K562 (cell line): ENCODE results near the gene UBXN1. TPM values are rescaled to one million over a fixed set of nuclear protein-coding genes. Genes with fewer than 3 reads are reported as not detected.
A peak's percentile ranks its signal among the peaks of the same experiment; 100 is the strongest.

Experiments
- CBX5 ChIP-seq: IDR thresholded peaks from 2 replicates; pipeline ENCODE4 v1.6.1; 2014; ENCODE audit warnings: low read depth, borderline replicate concordance
- CC2D1A ChIP-seq: fragments of 450-650 bp; IDR thresholded peaks from 2 replicates; pipeline ENCODE4 v1.6.1; 2017; ENCODE audit warnings: mild to moderate bottlenecking
- ETS1 ChIP-seq: conservative IDR thresholded peaks from 2 replicates; pipeline ENCODE4 v1.6.1; 2011; ENCODE audit warnings: low read depth, mild to moderate bottlenecking, low read length; ENCODE audit not compliant: control insufficient read depth
- HLTF ChIP-seq: fragments of 450-650 bp; IDR thresholded peaks from 2 replicates; pipeline ENCODE4 v1.6.1; 2016
- HMGXB4 ChIP-seq: sonication (generic); formaldehyde crosslinking; IDR thresholded peaks from 2 replicates; pipeline ENCODE4 v1.8.1; 2023; ENCODE audit warnings: mild to moderate bottlenecking, missing genetic modification reagents
- ID3 ChIP-seq, 2 experiments: fragments of 250-450 bp in 1 of 2; fragments of 450-650 bp in 1 of 2; sonication (Bioruptor Pico) in 1 of 2; IDR thresholded peaks; 2 replicates each; pipeline versions ENCODE4 v1.6.1 to v1.8.0; 2016 to 2021; ENCODE audit warnings: mild to moderate bottlenecking in 2 of 2, moderate library complexity in 2 of 2, missing compliant biosample characterization in 1 of 2, missing genetic modification characterization in 1 of 2
- RBFOX2 ChIP-seq: fragments of 200-400 bp; formaldehyde crosslinking; IDR thresholded peaks from 2 replicates; pipeline ENCODE4 v1.6.1; 2017; ENCODE audit warnings: low read depth, mild to moderate bottlenecking, low read length, moderate library complexity
- RBM14 ChIP-seq: fragments of 200-400 bp; formaldehyde crosslinking; IDR thresholded peaks from 2 replicates; pipeline ENCODE4 v1.6.1; 2018; ENCODE audit warnings: low read depth, mild to moderate bottlenecking, low read length, moderate library complexity, borderline replicate concordance; ENCODE audit not compliant: insufficient read depth
- RBM25 ChIP-seq: fragments of 200-400 bp; formaldehyde crosslinking; IDR thresholded peaks from 2 replicates; pipeline ENCODE4 v1.6.1; 2018; ENCODE audit warnings: low read length, low read depth, moderate library complexity; ENCODE audit not compliant: severe bottlenecking
- TCF15 ChIP-seq: fragments of 250-450 bp; sonication (Bioruptor Pico); IDR thresholded peaks from 2 replicates; pipeline ENCODE4 v1.8.0; 2022; ENCODE audit warnings: moderate library complexity, mild to moderate bottlenecking, inconsistent platforms
- ZBTB40 ChIP-seq, 2 experiments: fragments of 450-650 bp in 1 of 2; sonication (generic) in 1 of 2; formaldehyde crosslinking in 1 of 2; IDR thresholded peaks; 2 replicates each; pipeline versions ENCODE4 v1.7.1 to v1.9.0; 2016 to 2022; ENCODE audit warnings: inconsistent platforms in 1 of 2, mild to moderate bottlenecking in 1 of 2, missing genetic modification reagents in 1 of 2
- ZNF263 ChIP-seq: sonication (generic); formaldehyde crosslinking; IDR thresholded peaks from 2 replicates; pipeline ENCODE4 v1.8.0; 2022; ENCODE audit warnings: mild to moderate bottlenecking, missing genetic modification reagents, borderline replicate concordance
- ZNF444 ChIP-seq: fragments of 250-450 bp; sonication (Bioruptor Pico); IDR thresholded peaks from 2 replicates; pipeline ENCODE4 v1.4.0; 2020; ENCODE audit warnings: mild to moderate bottlenecking, moderate library complexity
- polyA plus RNA-seq, 8 experiments: library from polyadenylated mRNA; depleted of rRNA in 4 of 8; stranded (reverse) in 5 of 8; unstranded in 3 of 8; fragments of >200 nt; fragmentation: Nextera tagmentation in 2 of 8; fragmentation: Illumina TruSeq in 1 of 8; extraction: Ambion mirVana in 2 of 8; extraction: Trizol in 1 of 8; gene quantifications; 2 replicates each; pipeline versions ENCODE4 v1.2.1 to v1.2.3, GENCODE V29; 2011 to 2014; ENCODE audit warnings: inconsistent platforms in 1 of 8, missing spikeins in 1 of 8
- total RNA-seq, 7 experiments: library from RNA; depleted of rRNA in 6 of 7; stranded (reverse); fragments of >200 nt in 6 of 7; fragmentation: Illumina TruSeq in 2 of 7; extraction: Trizol in 2 of 7; gene quantifications; 2 replicates each; pipeline versions ENCODE4 v1.2.1 to v1.2.3, GENCODE V29; 2011 to 2021; ENCODE audit warnings: low replicate concordance in 1 of 7

Gene UBXN1
- total and polyA plus RNA-seq, 9 of the 15 experiments (the other 6 are each of a cell fraction or from before 2014, with no cell fraction given), result 4.8 to 263 (median 99.7) TPM

GRCh38 chr11:62665599-62666258 lies 13.1 kb downstream of the UBXN1 start (continued):
- TF ChIP-seq HMGXB4 (CRISPR knock-in tag), result peak; percentile 13; the same call in 1 of the 2 replicates
- TF ChIP-seq HLTF, result no peak
- no peak for TF ChIP-seq CBX5
- TF ChIP-seq RBFOX2, result peak; percentile 84; the same call in 1 of the 2 replicates
- no peak for TF ChIP-seq ID3 (CRISPR knock-in tag; IDR thresholded peaks at IDR 0.05)
- TF ChIP-seq ID3 (tag; IDR thresholded peaks at IDR 0.05), result no peak
- no peak for TF ChIP-seq CC2D1A
- no peak for TF ChIP-seq ETS1
- no peak for TF ChIP-seq RBM14
- TF ChIP-seq RBM25, result no peak
- TF ChIP-seq TCF15 (CRISPR knock-in tag), result no peak
- 0 out of 2 replicates have a peak, but pooled peaks have one; percentile 5 for TF ChIP-seq ZNF263 (CRISPR knock-in tag)
- no peak for TF ChIP-seq ZNF444 (CRISPR knock-in tag)
- TF ChIP-seq ZBTB40 (IDR thresholded peaks at IDR 0.05), result no peak
- no peak for TF ChIP-seq ZBTB40 (CRISPR knock-in tag; IDR thresholded peaks at IDR 0.05)
